Fibroblast of skin of left biceps (primary cell): ENCODE results near the gene BCR.

Source experiments
- DNase-seq, 2 experiments: peaks; one replicate each; pipeline ENCODE4 v3.0.0-alpha.2; 2013; ENCODE audit warnings: low read depth in 2 of 2

Gene BCR

GRCh38 chr22:23262518-23263332 is 82.4 kb downstream of the BCR start:
- no peak for DNase-seq

GRCh38 chr22:23263651-23264555 is 83.6 kb downstream of the BCR start:
- DNase-seq, result no peak

DNA sequence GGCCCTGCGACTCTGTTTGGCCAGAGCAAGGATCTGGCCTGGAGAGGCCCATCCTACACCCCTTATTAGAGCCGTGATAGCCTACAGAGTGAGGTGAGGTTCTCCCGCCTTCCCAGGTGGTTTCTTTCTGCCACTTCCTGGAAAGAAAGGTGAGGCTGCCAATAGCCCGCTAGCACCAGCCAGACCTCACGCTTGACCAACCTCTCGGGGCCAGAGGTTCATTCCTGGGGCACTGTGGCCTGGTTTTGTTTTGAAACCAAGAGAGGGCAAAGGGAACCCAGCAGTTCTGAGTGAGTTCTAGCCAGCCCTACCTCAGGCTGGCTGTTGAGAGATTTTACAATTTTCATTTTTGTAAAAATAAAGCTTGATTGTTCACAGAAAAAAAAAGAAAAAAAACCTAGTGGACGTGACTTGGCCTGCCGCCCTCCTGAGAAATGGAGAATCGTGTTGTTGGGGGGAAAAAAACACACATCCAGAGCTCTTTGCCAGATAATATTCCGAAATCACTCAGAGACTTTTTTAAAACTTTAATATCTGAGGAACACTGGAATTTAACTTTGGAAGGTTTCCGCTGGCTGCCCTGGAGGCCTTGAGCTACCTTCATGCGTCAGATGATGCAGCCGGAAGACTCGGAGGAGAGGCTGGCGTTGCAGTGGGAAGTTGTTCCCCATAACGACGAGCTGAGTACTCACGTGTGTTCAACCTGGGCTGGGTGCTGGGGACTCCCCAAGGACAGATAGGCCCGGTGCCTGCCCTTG is 84.5 kb downstream of the BCR start:
- DNase-seq, result no peak

DNA sequence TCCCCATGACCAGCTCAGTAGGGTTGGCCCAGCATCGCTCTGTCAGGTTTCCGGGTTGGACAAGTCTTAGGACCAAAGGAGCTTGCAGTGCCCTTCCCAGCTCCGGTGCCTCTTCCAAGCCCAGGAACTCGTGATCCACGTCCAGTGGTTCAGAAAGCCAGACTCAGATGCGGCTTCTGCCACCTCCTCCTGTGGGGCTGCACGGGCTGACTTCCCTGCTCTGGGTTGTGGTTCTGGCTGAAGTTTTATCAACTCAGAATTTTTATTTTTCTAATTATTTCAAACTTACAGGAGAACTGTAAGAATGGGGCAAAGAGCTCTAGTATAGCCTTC is 85.0 kb downstream of the BCR start:
- no peak for DNase-seq

DNA sequence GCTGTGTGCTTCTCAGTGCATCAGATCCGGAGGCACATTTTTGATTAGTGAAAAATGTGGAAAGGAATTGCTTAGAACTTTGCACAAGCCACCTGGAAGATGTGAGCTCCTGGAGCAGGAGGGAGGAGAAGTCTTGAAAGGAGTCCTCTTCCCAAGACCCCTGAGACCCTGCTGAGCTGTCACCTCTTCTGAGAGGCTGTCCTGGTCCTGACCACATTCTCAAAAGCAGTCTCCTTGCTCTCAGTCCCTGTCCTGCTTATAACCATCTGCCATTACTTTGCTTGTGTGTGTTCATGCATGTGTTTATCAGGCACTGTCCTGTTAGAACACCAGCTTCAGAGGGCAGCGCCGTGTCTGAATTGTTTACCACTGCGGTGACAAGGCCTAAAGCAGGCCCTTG is 86.5 kb downstream of the BCR start:
- no peak for DNase-seq

- DNase-seq, result no peak
Observed at GRCh38 chr22:23267226-23268043, 87.1 kb downstream of the BCR start.

- DNase-seq, result no peak
Observed at GRCh38 chr22:23268139-23268712, 87.9 kb downstream of the BCR start.

DNA sequence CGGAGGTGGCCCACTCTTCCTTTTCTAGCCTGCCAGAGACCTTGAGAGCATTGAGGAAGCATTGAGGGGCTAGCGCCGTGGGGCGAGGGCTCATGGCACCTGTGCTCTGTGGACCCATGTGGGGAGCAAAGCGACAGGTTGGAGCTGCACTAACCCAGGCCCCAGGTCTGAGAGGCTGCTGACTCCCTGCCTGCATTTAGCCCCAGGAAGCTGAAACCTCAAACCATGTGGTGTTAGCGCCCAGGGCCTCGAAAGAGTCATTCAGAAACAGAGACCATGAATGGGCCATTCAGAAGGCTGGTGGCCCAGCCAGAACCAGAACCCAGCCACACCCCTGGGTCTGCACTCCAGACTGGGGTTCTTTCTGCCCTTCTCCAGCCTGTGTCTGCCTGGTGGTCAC is 88.6 kb downstream of the BCR start:
- DNase-seq, result no peak

GRCh38 chr22:23269441-23270211 is 89.3 kb downstream of the BCR start:
- no peak for DNase-seq

DNA sequence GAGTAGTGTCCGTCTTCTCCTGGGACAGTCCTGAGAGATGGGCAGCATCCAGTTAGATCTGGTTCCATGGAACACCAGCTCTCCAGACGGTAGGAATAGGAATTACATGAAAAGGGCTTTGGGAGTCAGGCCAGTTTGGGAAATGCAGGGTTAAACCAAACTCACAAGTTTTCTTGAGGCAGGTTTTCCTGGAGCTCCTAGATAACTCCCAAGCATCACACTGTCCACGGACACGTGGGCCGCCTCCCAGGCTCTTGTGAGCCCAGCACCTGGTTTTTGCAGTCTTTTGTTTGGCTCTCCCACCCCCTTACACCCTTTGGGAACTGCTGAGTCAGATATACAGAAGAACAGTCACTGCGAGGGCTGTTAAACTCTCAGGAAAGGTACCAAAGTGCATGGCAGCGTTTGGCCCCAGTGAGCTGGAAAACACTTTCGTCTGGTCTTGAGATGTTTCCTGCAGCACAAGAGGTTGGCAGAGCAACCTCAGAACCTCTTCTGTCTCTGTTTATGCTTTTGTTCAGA is 90.0 kb downstream of the BCR start:
- DNase-seq, result no peak

DNA sequence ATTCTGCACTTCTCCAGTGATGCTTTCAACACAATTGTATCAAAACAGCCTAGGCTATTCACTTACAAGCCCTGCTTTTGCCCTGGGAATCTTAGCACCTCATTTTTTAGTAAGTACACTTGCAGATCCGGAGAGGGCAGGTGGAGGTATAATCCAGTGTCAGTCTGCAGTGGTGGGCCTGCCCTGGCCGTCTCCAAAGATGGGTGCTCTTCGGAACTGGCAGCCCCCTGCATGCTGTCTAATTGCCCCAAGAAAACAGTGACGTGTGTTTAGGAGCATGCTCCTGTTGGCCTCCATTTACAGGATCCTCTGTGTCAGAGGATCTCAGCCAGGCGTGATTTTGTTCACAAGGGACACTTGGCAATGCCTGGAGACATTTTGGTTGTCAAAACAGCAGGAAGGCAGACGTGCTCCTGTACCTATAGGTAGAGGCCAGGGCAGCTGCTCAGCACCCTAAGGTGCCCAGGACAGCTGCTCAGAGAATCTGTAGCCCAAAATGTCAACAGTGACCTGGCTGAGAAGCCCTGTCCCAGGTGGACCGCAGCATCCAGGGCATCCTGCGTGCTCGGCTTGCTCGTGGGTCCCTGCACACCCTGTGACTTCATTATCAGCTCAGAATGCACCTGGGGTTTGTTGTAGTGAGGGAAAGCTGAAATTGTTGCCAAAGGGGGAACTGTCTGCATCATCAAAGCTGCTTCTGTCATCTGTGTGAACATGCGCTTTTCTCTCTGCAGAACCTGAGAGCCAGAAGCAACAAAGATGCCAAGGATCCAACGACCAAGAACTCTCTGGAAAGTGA is 90.7 kb downstream of the BCR start:
- DNase-seq, result no peak

GRCh38 chr22:23271597-23271908 is 91.2 kb downstream of the BCR start:
- no peak for DNase-seq

DNA sequence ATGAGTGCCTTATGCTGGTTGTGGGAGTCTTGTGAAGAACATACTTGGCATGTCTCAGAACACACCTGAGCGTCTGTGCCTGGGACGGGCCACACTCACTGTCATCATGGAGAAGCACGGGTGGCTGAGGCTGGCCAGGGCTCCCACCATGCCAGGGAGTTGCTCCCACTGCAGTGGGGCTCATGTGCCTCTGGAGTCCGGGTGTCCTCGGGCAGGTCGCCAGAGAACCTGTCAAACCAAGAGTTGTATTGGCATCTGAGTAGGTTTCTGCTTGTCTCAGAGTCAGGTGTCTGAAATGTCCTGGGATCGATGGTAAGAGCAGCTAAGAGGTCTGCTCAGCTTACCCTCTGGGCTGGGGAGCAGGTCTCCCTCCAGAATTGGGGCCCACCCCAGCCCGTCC is 92.1 kb downstream of the BCR start:
- no peak for DNase-seq

- no peak for DNase-seq
Observed at GRCh38 chr22:23272834-23273233, 92.5 kb downstream of the BCR start.

DNA sequence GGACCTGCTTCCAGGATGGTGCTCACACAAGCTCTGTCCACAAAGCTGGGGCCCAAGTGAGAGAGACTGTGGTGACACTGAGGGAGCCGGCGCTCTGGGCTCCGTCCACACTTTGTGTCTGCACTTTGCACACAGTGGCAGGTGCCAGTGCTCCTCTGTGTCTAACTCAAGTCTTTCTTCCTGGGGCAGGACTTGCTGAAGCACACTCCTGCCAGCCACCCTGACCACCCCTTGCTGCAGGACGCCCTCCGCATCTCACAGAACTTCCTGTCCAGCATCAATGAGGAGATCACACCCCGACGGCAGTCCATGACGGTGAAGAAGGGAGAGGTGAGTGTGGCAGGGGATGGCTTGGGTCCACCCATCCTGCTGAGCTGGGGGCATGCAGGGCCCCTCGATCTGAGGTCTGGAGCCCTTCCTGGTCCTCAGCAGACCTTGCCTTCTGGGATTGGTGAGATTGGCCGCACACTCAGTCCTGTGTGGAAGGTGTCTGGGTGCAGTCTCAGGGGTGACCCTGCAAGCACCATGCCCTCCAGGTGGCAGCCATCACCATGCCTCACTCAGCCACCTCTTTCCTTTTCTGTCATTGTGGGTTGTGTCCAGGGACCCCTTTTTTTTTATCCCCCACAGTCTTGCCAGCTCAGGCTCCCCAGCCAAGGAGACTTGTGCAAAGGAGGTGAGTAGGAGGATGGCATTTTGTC is 93.3 kb downstream of the BCR start:
- DNase-seq, result no peak

- DNase-seq, result no peak
Observed at GRCh38 chr22:23274146-23274526, 93.8 kb downstream of the BCR start.

- DNase-seq, result no peak
Observed at GRCh38 chr22:23274891-23275694, 94.8 kb downstream of the BCR start.

DNA sequence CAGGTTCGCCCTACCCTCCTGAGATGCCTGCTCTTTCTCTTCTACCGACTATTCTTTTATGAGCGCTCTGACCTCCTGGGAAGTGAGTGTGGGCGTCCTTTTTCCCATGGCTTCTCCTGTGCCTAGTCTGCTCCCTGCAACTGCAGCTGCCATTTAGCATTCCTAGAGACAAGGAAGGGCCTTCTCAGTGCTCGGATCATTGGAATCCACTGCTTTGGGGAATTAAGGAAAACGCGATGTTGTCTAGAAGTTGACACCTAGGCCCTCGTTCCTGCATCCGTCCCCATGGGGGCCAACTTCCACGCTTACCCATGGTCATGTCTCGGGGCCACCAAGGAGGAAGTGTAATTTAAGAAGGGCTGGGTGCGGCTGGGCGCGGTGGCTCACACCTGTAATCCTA is 95.4 kb downstream of the BCR start:
- DNase-seq, result no peak
